DOHH2 (cell line): ENCODE results near the gene EFCAB9.

Source experiments
- CTCF ChIP-seq: fragments of 200-600 bp; sonication (generic); IDR thresholded peaks from one replicate; pipeline ENCODE4 v1.5.1; 2014; ENCODE audit warnings: antibody characterized with exemption, mild to moderate bottlenecking, low read depth, low read length; ENCODE audit not compliant: poor library complexity, severe bottlenecking
- EZH2phosphoT487 ChIP-seq: fragments of 200-600 bp; sonication (generic); IDR thresholded peaks from 2 replicates; pipeline ENCODE4 v1.6.1; 2017; ENCODE audit warnings: borderline replicate concordance, mild to moderate bottlenecking, antibody characterized with exemption, low read length, moderate library complexity, mixed read lengths

GRCh38 chr5:172144291-172144815 lies 49.6 kb upstream of the EFCAB9 start:
- TF ChIP-seq CTCF (no peak), EZH2phosphoT487 (no peak)
